CD4-positive, alpha-beta memory T cell (primary cell): ENCODE measurements around the gene DNM3. TPM values are rescaled to one million over a fixed set of nuclear protein-coding genes. Genes with fewer than 3 reads are reported as not detected.
A peak's percentile ranks its signal among the peaks of the same experiment; 100 is the strongest.

ENCODE experiments used
- CTCF ChIA-PET: fragments of 350-600 bp; sonication (Branson Sonifier 250); formaldehyde crosslinking; loops from one replicate; lab custom pipeline; 2021; ENCODE audit warnings: inconsistent platforms; ENCODE audit not compliant: partially characterized antibody; lab: Charles Lee
- POLR2A ChIA-PET: fragments of 350-600 bp; sonication (Branson Sonifier 250); formaldehyde crosslinking; loops from one replicate; lab custom pipeline; 2021; ENCODE audit not compliant: partially characterized antibody; lab: Charles Lee
- DNase-seq, 5 donors: peaks; one replicate each; pipeline versions ENCODE4 v3.0.0 to v3.0.0-alpha.2; 2020 to 2022; ENCODE audit warnings: mixed read lengths in 1 of 5
- H3K27ac ChIP-seq: one replicate; pipeline ENCODE4 v1.7.0; 2013; ENCODE audit warnings: low read depth, low read length
- H3K27me3 ChIP-seq: 2 replicates; pipeline ENCODE4 v1.7.0; 2013; ENCODE audit warnings: mild to moderate bottlenecking, low read length, moderate library complexity; ENCODE audit not compliant: insufficient read depth
- H3K36me3 ChIP-seq: 2 replicates; pipeline ENCODE4 v1.7.0; 2013; ENCODE audit warnings: mild to moderate bottlenecking, low read length, moderate library complexity; ENCODE audit not compliant: insufficient read depth
- H3K4me1 ChIP-seq: 2 replicates; pipeline ENCODE4 v1.7.0; 2013; ENCODE audit warnings: mild to moderate bottlenecking, low read length, moderate library complexity; ENCODE audit not compliant: insufficient read depth
- H3K4me3 ChIP-seq, 2 donors: one replicate each; pipeline ENCODE4 v1.7.0; 2013; ENCODE audit warnings: low read length in 2 of 2, mild to moderate bottlenecking in 1 of 2
- H3K9me3 ChIP-seq, 2 donors: one replicate each; pipeline ENCODE4 v1.7.0; 2013; ENCODE audit warnings: low read length in 2 of 2, control low read depth in 1 of 2; ENCODE audit not compliant: control insufficient read depth in 1 of 2
- H3K27ac Mint-ChIP-seq, 7 donors: one replicate each; pipeline ENCODE4 v1.8.0; 2020 to 2021; ENCODE audit warnings: mixed read lengths in 7 of 7, mild to moderate bottlenecking in 6 of 7, inconsistent platforms in 3 of 7, moderate library complexity in 3 of 7
- H3K27me3 Mint-ChIP-seq, 2 donors: one replicate each; pipeline ENCODE4 v1.8.0; 2020 to 2021; ENCODE audit warnings: mixed read lengths in 2 of 2
- H3K36me3 Mint-ChIP-seq, 2 donors: one replicate each; pipeline ENCODE4 v1.8.0; 2020 to 2021; ENCODE audit warnings: mixed read lengths in 2 of 2, inconsistent platforms in 1 of 2, mild to moderate bottlenecking in 1 of 2
- H3K4me1 Mint-ChIP-seq, 4 donors: one replicate each; pipeline ENCODE4 v1.8.0; 2020 to 2021; ENCODE audit warnings: mixed read lengths in 4 of 4, mild to moderate bottlenecking in 1 of 4
- H3K4me3 Mint-ChIP-seq, 8 donors: one replicate each; pipeline ENCODE4 v1.8.0; 2020 to 2021; ENCODE audit warnings: mixed read lengths in 8 of 8, mild to moderate bottlenecking in 7 of 8, moderate library complexity in 6 of 8, inconsistent platforms in 3 of 8
- H3K9me3 Mint-ChIP-seq, 8 donors: one replicate each; pipeline ENCODE4 v1.8.0; 2020 to 2021; ENCODE audit warnings: mixed read lengths in 8 of 8, mild to moderate bottlenecking in 5 of 8, inconsistent platforms in 3 of 8, moderate library complexity in 1 of 8
- intact Hi-C: fragments of 100-400 bp; cut with micrococcal nuclease; formaldehyde crosslinking; loops from one replicate; pipeline ENCODE4 v1.15.1; 2023
- polyA plus RNA-seq, 2 donors: library from polyadenylated mRNA; unstranded; fragments of 300-500 nt; fragmentation: Illumina TruSeq; gene quantifications; one replicate each; pipeline ENCODE4 v1.2.3, GENCODE V29; 2021
- total RNA-seq, 2 experiments: library from RNA; stranded (reverse); gene quantifications; one replicate each; pipeline ENCODE4 v1.2.3, GENCODE V29; 2021

The DNM3 gene
- total and polyA plus RNA-seq, 4 experiments from 2014 or later = 0.37 to 2.7 (median 1.4) TPM

DNA sequence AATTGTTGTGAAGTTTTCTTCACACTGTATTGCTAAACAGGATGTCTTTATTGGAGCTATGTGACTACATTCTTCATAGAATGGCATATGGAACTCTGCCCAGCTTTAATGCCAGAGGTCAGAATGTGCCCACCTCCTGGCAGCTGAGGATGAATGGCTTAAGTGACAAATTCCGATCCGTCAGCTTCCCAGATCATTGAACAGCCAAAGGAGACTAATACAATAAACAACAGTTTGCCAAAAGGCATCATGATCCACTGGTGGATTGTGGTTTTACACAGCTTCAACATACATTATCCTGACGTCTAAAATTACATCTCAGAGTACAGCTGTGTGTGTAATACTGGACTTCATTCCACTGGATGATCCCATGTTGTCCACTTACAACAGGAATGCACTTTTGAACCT is 510.5 kb downstream of the DNM3 start:
- Mint-ChIP-seq H3K27ac (peak overlapping the region in 1 of 7 donors; percentile 43), H3K4me3 (no peak overlapping the region), H3K9me3 (peaks cover 4 to 13% (median 11%) of the 10 kb centered on the region in 8 donors), H3K27me3 (no peaks in the 10 kb centered on the region), H3K36me3 (peaks cover 0 to 4% of the 10 kb centered on the region in 2 donors), H3K4me1 (peaks cover 22 to 43% (median 30%) of the 10 kb centered on the region in 4 donors)
- H3K27ac ChIP-seq = no peak overlapping the region
- intact Hi-C loops = no loop called here
- H3K27me3 ChIP-seq = no peaks in the 10 kb centered on the region
- DNase-seq = no peak
- ChIA-PET CTCF (interaction anchor here (1.0 to 1.6 kb wide), 4 partner anchors 12 to 349 kb away, joined by 3 to 4 read pairs (median 4); partner anchors contain the start of gene PIGC), POLR2A (interaction anchor here (1.5 to 1.8 kb wide), 2 partner anchors 43 to 171 kb away, joined by 4 to 10 read pairs; no protein-coding TSS in a partner anchor)
- no peak overlapping the region for H3K4me3 ChIP-seq
- no peaks in the 10 kb centered on the region for H3K36me3 ChIP-seq
- H3K4me1 ChIP-seq = peaks cover 24% of the 10 kb centered on the region
- no peaks in the 10 kb centered on the region for H3K9me3 ChIP-seq

DNA sequence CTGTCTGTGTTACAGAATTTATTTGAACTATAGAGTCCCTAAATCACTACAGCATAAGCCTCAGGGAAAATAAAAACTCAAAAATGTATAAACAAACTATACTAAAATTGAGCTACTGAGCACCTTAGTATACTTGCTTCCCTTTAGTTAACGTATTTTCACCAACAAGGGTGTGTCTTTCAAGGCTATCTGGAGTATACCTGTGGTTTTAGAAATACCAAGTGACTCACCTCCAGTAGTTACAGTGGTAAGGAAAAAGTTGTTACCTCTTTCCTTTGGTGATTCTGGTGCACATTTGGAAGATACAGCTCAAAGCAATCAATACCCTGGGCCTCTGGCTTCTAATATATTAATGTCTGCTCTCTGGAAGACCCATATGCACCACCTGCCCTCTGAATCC is 511.1 kb downstream of the DNM3 start:
- Mint-ChIP-seq H3K9me3 (peaks cover 0 to 7% (median 6%) of the 10 kb centered on the region in 8 donors), H3K4me3 (peak overlapping the region in 3 of 8 donors; percentile 1 to 17 (median 3)), H3K4me1 (peaks cover 26 to 50% (median 32%) of the 10 kb centered on the region in 4 donors), H3K36me3 (no peaks in the 10 kb centered on the region), H3K27me3 (no peaks in the 10 kb centered on the region), H3K27ac (peak overlapping the region in 3 of 7 donors; percentile 1 to 90 (median 17))
- Histone ChIP-seq H3K36me3 (no peaks in the 10 kb centered on the region), H3K27ac (no peak overlapping the region), H3K9me3 (no peaks in the 10 kb centered on the region), H3K4me3 (no peak overlapping the region), H3K4me1 (peaks cover 31% of the 10 kb centered on the region), H3K27me3 (no peaks in the 10 kb centered on the region)
- CTCF ChIA-PET = interaction anchor here (0.7 to 1.6 kb wide), 3 partner anchors 12 to 91 kb away, joined by 3 to 4 read pairs (median 3); partner anchors contain the start of gene PIGC
- POLR2A ChIA-PET = interaction anchor here (0.8 to 1.8 kb wide), 3 partner anchors 29 to 172 kb away, joined by 3 to 10 read pairs (median 4); no protein-coding TSS in a partner anchor
- intact Hi-C loops = no loop called here
- DNase-seq = no peak

DNA sequence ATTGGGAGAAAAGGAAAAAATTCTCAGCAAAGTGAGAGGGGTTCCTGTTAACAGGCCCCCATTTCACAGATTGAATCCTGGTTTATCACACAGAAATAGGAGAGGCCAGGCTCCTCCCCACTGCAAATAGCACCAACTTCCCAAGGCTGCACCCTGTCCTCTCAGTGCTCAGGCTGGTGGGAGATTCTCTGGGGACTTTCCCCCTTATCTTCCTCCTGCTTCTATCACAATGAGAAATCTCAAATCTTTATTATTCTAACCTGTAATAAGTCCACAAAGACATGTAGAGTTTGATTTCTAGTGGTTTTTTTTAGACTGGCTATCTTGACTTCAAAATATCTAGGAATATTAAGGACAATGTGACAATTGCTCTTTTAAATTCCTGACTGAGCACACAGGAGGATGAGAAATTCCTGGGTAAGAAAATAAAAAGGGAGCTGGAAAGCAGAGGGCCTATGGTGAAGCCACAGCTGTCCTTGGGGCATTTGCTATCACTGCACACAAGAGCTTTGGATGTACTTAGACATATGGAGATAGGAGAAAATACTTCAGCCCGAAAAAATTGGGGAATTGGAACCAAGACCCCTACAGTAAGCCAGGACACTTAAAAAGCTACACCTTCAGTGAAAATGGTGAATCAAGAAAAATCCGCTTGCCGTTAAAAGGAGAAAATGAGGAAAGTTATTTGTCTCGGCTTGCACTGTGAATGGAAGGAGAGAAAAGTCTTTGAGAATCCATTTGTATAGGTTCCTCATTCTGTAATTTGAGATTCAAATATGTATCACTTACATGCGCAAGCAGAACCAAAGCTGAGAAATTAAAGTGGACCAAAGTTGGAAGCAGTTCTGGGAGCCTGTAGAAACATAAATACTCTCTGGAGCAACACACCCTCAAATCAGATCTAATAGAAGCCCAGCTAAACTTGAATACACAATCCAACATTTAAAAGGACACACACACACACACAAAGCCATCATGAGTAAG is 513.3 kb downstream of the DNM3 start:
- no peak overlapping the region for H3K4me3 ChIP-seq
- H3K9me3 ChIP-seq = no peaks in the 10 kb centered on the region
- intact Hi-C loops = no loop called here
- Mint-ChIP-seq H3K36me3 (no peaks in the 10 kb centered on the region), H3K9me3 (peaks cover 0 to 4% (median 0%) of the 10 kb centered on the region in 8 donors), H3K4me1 (peaks cover 31 to 51% (median 48%) of the 10 kb centered on the region in 4 donors), H3K4me3 (peak overlapping the region in 4 of 8 donors; percentile 6 to 89 (median 54)), H3K27me3 (no peaks in the 10 kb centered on the region), H3K27ac (peak overlapping the region in 6 of 7 donors; percentile 26 to 97 (median 71))
- H3K4me1 ChIP-seq = peaks cover 52% of the 10 kb centered on the region
- ChIA-PET CTCF (interaction anchor here (0.8 to 1.3 kb wide), 4 partner anchors 26 to 67 kb away, joined by 3 read pairs; no protein-coding TSS in a partner anchor), POLR2A (interaction anchor here (0.6 to 2.2 kb wide), 4 partner anchors 35 to 174 kb away, joined by 3 to 4 read pairs (median 4); no protein-coding TSS in a partner anchor)
- no peaks in the 10 kb centered on the region for H3K36me3 ChIP-seq
- no peaks in the 10 kb centered on the region for H3K27me3 ChIP-seq
- no peak for DNase-seq
- no peak overlapping the region for H3K27ac ChIP-seq

GRCh38 chr1:172356620-172357019 is 515.3 kb downstream of the DNM3 start:
- peak overlapping the region in 1 of 8 donors; percentile 36 for H3K4me3 Mint-ChIP-seq
- no peaks in the 10 kb centered on the region for H3K27me3 ChIP-seq
- H3K9me3 ChIP-seq = no peaks in the 10 kb centered on the region
- H3K4me1 ChIP-seq = peaks cover 72% of the 10 kb centered on the region
- no peak overlapping the region for H3K27ac ChIP-seq
- H3K36me3 Mint-ChIP-seq = no peaks in the 10 kb centered on the region
- intact Hi-C loops = loop anchor here (2.0 kb wide), 1 partner anchor 14 kb away; no protein-coding TSS in a partner anchor
- H3K9me3 Mint-ChIP-seq = peaks cover 0 to 4% (median 0%) of the 10 kb centered on the region in 8 donors
- no peak overlapping the region for H3K4me3 ChIP-seq
- peak overlapping the region in 4 of 7 donors; percentile 63 to 75 (median 67) for H3K27ac Mint-ChIP-seq
- H3K4me1 Mint-ChIP-seq = peaks cover 31 to 66% (median 53%) of the 10 kb centered on the region in 4 donors
- ChIA-PET CTCF (interaction anchor here (1.3 to 3.4 kb wide), 2 partner anchors 11 to 20 kb away, joined by 3 to 17 read pairs; no protein-coding TSS in a partner anchor), POLR2A (no interaction called here)
- DNase-seq = no peak
- no peaks in the 10 kb centered on the region for H3K27me3 Mint-ChIP-seq
- no peaks in the 10 kb centered on the region for H3K36me3 ChIP-seq

DNA sequence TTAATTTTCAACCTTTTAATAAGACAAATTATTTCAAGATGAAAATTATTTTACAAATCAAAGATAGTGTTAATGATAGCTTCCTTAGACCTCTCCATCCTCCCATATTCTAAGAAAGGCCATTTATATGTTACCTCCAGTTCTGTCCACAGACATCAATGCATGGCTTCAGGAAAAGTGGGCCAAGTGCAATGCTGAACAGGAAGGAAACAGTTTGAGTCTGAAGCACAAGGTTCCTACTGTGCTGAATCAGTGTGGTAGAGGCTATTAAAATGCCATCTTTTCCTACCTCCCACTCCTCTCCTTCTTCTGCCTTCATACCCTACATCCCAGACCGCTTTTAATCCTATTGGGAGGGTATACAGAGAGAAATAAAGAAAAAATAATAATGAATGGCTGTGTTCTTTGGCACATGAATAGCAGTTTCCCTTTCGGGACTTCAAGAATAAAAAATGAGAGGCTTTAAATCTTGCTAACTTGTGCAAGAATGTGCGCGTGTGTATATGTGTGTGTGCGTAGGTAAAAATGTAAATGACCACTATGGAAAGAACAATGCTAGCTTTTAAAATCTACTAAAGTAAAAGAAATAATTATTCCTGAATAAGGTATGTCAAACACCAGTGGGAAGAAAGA is 516.6 kb downstream of the DNM3 start:
- Mint-ChIP-seq H3K4me3 (peak overlapping the region; percentile 62 to 84 (median 74)), H3K36me3 (no peaks in the 10 kb centered on the region), H3K9me3 (peaks cover 0 to 3% (median 0%) of the 10 kb centered on the region in 8 donors), H3K27me3 (no peaks in the 10 kb centered on the region), H3K4me1 (peaks cover 22 to 58% (median 46%) of the 10 kb centered on the region in 4 donors), H3K27ac (peak overlapping the region in 6 of 7 donors; percentile 73 to 95 (median 90))
- no peaks in the 10 kb centered on the region for H3K9me3 ChIP-seq
- H3K4me1 ChIP-seq = peaks cover 66% of the 10 kb centered on the region
- POLR2A ChIA-PET = interaction anchor here (0.7 to 3.2 kb wide), 13 partner anchors 14 to 203 kb away, joined by 3 to 61 read pairs (median 4); partner anchors contain the start of genes PIGC and SUCO
- no peak for DNase-seq
- no peaks in the 10 kb centered on the region for H3K36me3 ChIP-seq
- H3K27ac ChIP-seq = peak overlapping the region; percentile 56
- H3K4me3 ChIP-seq = no peak overlapping the region
- intact Hi-C loops = loop anchor here (1.0 to 2.0 kb wide), 5 partner anchors 15 to 177 kb away; no protein-coding TSS in a partner anchor
- CTCF ChIA-PET = interaction anchor here (0.7 to 5.9 kb wide), 11 partner anchors 12 to 267 kb away, joined by 3 to 26 read pairs (median 4); no protein-coding TSS in a partner anchor
- H3K27me3 ChIP-seq = no peaks in the 10 kb centered on the region

- Mint-ChIP-seq H3K9me3 (no peaks in the 10 kb centered on the region), H3K36me3 (no peaks in the 10 kb centered on the region), H3K4me3 (peak overlapping the region in 7 of 8 donors; percentile 21 to 84 (median 74)), H3K27ac (peak overlapping the region in 6 of 7 donors; percentile 73 to 95 (median 90)), H3K27me3 (no peaks in the 10 kb centered on the region), H3K4me1 (peaks cover 5 to 47% (median 33%) of the 10 kb centered on the region in 4 donors)
- H3K36me3 ChIP-seq = no peaks in the 10 kb centered on the region
- H3K9me3 ChIP-seq = no peaks in the 10 kb centered on the region
- no peak overlapping the region for H3K4me3 ChIP-seq
- intact Hi-C loops = no loop called here
- peak overlapping the region; percentile 56 for H3K27ac ChIP-seq
- no peak for DNase-seq
- CTCF ChIA-PET = interaction anchor here (0.8 to 5.9 kb wide), 9 partner anchors 17 to 597 kb away, joined by 3 to 26 read pairs (median 4); no protein-coding TSS in a partner anchor
- POLR2A ChIA-PET = interaction anchor here (0.6 to 3.2 kb wide), 14 partner anchors 9 to 535 kb away, joined by 3 to 61 read pairs (median 4); partner anchors contain the start of gene SUCO
- no peaks in the 10 kb centered on the region for H3K27me3 ChIP-seq
- H3K4me1 ChIP-seq = peaks cover 59% of the 10 kb centered on the region
Observed at GRCh38 chr1:172359491-172359999, 518.2 kb downstream of the DNM3 start.
